Erythroblast (primary cell): ENCODE results near the gene TBC1D1.

Experiments used
- GATA1 ChIP-seq: IDR thresholded peaks from 2 replicates; pipeline ENCODE4 v1.6.1; 2011; ENCODE audit warnings: low read depth, mild to moderate bottlenecking, control low read depth, low read length, moderate library complexity
- POLR2A ChIP-seq: IDR thresholded peaks from 2 replicates; pipeline ENCODE4 v1.6.1; 2011; ENCODE audit warnings: mild to moderate bottlenecking, low read length

- TF ChIP-seq POLR2A (no peak), GATA1 (no peak)
These were observed 181.0 kb downstream of the TBC1D1 start for GRCh38 chr4:38071801-38072431.
